GM18498 (cell line): ENCODE measurements around the gene RCC2.
A peak's percentile ranks its signal among the peaks of the same experiment; 100 is the strongest.

Experiments
- ATAC-seq: cut with Tn5 transposase; IDR thresholded peaks from one replicate; pipeline ENCODE4 v1.9.1; 2021; ENCODE audit warnings: mild to moderate bottlenecking, moderate library complexity; ENCODE audit not compliant: unreplicated experiment

Gene RCC2

DNA sequence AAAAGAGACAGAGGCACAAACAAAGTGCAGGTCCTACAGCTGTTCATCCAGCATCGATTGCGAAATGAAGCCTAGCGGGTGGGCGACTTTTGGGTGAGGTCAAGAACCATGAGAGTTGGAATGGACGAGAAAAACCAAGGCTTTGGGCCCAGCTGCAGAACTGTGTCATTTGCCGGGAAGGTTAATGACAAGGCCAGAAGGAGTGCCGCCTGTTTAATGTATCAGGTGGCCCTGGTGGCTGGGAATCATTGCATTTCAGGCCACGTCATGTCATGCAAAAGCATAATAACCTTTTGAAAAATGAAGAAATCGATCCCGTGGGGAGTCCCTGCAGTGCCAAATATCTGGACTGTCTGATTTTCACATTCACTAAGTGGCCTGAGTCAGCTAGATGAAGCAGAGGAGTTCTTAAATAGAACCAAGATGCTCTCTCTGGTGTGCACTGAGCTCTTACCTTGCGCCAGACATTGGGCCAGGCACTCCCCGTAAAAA is 8.1 kb upstream of the RCC2 start:
- no peak for ATAC-seq

DNA sequence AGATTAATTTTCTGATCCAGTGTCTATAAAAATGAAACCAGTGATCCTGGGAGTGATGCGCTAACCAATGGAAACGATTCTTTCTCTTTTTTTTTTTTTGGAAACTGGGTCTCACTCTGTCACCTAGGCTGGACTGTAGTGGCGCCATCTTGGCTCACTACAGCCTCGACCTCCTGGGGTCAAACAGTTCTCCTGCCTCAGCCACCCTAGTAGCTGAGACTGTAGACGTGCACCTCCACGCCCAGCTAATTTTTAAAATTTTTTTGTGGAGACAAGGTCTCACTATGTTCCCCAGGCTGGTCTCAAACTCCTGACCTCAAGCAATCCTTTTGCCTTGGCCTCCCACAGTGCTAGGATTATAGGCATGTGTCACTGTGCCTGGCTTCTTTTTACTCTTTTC is 3.4 kb upstream of the RCC2 start:
- no peak for ATAC-seq

DNA sequence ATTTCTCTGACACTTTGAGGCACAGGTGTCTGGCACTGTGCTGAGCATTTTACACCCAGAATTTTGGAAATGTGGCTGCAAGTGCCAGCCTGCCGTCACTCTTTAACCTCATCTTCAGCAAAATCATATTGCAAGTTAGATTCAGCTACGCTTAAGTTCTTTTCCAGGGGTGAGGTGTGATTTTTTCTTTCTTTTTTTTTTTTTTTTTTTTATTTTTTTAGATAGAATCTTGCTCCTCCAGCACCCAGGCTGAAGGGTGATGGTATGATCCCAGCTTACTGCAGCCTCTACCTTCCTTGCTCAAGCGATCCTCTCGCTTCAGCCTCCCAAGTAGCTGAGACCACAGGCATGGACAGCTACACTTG is 2.5 kb upstream of the RCC2 start:
- no peak for ATAC-seq

DNA sequence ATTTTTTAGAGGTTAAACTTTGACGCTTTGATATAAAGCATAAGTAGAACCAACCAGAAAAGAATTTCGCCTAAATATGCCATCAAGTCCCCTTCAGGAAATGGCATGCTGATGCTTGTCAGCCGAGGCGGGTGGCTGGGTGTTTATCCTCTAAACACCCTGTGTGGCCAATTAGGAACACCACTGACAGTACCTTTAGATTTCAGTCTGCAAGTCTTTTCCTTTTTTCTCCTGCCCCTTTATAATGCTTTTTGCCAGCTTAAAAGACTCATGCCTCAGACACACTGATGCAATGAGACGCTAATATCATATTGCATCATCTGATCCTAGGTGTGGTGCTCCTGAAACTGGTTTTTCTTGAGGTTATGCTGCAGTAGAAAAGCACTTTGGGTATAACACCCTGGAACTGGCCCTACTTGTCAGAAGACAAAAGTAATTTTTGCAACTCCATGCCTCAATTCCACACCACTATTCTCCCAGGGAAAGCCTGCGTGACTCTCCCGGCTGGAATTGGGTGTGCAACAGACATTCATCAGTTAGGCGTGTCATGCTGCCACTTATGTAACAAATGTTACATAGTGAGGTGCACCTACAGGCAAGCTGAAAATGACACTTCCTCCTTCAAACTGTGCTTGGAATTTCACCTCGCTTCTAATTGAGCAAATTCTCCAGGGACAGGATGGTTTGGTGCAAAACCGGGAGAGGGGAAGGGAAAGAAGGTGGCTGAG is 2.0 kb upstream of the RCC2 start:
- no peak for ATAC-seq

DNA sequence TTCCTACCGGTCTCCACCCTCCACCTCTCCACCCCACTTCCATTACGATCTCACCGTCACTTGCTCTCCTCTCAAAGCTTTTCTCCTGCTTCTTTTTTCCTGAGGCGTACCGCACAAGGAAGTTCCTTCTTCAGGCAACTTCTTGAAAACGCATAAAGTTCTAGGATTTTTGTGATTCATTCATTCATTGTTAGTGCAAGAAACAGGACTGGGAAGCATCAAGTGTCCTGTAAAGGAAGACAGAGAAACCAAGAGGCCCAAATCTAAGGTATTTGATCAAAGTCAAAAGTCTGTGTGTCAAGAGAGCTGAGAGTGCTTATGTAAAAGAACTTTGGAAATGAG is 1.3 kb upstream of the RCC2 start:
- no peak for ATAC-seq

DNA sequence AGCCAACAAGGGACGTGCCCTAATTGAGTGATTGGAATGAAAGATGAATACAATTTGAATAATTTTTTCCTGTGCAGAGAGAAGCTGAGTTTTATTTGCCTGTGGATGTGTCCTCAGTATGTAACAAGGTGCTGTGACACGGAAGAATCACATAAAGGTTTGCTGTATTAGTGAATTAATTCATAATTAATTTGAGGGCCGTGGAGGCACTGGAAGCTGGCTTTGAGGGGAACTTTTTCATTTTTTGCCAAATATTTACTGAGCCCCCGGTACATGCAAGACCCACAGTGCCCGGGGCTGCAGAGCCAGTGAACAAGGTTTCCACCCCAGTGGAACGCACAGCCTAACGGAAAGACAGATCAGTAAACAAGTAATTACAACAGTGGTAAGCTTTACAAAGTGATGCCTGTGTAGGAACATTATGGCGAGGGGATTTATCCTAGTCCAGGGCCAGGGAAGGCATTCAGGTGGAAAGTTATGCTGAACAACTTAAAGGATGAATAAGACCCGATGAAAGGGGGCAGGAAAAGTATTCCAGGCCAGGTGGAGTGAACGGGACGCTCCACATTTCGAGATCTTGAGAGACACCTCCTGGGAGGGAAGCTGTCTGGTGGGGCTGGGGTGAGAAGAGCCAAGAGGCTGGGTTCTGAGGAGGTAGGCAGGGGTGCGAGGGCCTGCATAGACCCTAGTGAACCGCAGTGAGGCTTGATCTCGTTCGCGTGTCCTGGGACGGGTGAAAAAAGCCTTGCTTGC is 773 bp upstream of the RCC2 start:
- no peak for ATAC-seq

DNA sequence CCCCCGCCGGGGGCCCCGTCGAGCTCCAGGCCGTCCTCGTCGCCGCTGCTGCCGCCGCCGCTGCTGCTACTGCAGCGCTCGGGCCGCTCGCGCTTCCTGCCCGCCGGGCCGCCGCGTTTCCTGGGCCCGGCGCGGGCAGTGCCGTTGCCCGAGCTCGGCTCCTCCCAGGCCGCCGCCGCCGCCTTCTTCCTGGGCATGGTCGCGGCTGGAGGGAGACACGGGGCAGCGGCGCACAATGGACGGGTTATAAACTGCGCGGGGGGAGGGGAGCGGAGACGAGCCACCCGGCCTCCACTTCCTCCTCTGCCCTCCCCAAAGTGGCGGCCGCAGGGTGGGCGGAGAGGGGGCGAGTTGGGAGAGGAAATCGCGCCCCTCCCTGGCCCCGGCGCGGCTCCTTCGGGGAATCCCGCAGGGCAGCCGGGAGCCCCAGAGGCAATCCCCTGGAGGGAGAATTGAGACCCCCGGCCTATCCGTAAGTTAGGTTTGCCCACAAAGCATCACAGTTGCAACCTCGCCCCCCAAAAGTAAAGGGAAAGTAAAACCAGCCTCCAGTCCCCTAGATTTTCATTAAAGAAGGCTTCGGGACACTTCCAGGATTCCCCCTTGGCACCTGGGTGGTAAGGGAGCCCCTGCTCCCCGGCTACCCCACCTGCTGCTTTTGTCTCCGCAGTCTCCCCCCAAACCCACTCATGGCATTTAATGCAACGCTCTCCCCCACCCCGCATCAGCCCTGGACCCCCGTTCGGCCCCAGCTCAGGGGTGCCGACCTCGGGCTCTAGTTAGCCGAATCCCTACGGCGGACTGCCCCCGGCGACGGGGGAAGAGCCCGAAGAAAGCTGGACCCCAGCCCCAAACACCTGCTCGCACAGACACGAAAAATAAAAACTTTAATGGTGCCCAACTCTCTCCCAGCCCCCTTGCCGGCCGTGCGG is 893 bp downstream of the RCC2 start:
- peak; percentile 36 for ATAC-seq

DNA sequence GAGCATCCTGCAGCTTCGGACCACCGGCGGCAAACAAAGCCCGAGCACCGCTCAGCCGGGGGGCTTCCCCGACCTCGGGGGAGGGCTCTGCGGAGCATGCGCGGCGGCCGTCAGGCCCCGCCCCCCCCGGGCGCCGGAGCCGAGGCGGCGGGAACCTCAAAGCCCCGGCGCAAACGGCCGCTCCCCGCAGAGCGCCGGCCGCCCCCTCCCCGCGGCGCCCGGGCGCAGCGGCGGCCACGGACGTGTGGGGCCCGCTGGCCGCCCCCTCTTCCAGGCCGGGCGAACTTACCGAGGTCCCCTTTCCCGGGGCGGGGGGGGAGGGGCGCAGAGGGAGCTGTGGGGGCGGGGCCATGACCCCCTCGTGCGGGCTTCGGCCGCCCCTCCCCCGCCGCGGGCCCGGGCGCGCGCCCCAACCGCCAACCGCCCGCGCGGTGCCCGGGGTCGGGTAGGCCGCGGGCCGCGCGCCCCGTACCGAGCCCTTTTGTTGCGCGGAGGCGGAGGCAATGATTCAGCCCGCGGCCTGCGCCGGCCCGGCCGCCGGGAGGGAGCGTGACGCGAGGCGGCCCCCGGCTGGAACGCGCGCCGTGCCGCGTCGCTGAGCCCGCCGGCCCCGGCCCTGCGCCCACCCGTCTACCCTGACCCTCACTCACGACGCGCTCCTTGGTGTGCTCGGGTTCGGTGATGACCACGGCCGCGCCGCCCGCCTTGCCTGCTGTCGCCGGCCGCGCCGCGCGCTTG is 1.7 kb downstream of the RCC2 start:
- ATAC-seq, result peak; percentile 45

DNA sequence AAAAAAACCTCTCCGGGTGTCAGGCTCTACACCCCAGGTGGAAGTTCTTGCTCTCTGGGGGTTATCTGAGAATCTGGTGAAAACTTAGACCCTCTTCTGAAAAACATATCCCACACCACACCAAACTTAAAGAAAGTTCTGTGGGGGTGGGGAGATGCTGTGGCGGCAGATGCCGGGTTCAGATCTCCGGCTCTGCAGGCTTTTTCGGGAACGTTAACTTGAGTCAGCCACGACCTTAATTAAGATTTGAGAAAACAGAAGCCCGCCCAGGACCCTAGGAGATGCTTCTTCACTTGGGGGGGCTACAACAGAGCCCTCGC is 2.3 kb downstream of the RCC2 start:
- ATAC-seq, result no peak

DNA sequence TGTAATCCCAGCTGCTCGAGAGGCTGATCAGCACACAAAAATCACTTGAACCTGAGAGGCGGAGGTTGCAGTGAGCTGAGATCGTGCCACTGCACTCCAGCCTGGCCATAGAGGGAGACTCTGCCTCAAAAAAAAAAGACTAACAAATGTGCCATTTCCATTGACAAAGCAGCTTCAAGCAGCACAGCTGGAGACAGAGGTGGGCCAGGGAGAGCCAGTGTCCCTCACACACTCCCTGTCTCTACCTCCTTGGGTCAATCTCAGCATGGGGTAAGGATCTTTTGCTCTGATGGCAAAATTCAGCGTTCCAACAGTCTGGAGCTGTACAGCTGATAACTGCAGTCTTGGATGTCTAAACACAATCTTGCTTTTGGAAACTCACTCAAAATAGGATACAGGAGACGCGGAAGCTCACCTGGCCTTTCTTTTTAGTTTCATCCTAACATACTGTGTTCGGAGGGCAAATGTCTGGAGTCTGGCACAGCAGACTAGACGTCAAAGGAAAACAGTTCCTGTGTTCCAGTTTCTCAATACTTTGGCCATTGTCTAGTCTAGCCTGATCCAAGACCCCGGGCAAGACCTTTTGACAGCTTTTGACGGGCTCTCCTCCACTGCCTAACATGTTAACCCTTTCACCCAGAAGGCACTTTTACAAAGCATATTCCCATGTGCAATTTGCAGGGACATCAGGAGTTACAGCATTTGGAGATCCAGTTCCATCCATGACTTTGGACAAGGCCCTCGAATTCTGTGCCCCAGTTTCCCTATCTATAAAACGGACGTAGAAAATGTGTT is 2.9 kb downstream of the RCC2 start:
- no peak for ATAC-seq

DNA sequence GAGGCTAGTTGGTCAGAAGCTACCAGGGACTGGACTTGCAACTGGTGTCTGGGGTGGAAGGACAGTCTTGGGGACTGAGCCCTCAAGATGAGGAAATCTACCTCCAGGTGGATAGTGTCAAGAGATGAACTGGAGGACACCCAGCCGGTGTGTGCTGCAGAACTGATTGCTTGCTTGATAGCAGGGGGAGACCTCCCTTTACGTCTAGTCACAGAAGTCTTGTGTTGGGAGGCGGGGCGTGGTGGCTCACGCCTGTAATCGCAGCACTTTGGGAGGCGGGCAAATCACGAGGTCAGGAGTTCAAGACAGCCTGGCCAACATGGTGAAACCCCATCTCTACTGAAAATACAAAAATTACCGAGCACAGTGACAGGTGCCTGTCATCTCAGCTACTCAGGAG is 4.9 kb downstream of the RCC2 start:
- ATAC-seq, result no peak

DNA sequence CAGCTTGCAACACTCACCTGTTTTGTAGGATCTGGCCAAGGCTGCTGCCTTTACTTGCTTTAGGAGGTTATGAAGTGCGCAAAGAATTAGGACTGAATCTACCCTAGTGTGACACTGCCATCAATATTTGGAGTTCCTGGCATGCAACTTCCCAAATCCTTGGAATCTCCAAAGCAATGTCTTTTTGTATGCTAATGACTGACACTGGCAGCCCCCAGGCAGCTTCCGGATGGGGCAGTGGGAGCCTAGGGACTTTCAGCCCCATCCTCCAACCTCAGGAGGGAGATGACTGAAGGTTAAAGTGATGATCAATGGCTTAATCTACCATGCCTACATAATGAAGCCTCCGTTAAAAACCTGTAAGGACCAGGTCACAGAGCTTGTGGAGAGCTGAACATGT is 5.5 kb downstream of the RCC2 start:
- no peak for ATAC-seq

DNA sequence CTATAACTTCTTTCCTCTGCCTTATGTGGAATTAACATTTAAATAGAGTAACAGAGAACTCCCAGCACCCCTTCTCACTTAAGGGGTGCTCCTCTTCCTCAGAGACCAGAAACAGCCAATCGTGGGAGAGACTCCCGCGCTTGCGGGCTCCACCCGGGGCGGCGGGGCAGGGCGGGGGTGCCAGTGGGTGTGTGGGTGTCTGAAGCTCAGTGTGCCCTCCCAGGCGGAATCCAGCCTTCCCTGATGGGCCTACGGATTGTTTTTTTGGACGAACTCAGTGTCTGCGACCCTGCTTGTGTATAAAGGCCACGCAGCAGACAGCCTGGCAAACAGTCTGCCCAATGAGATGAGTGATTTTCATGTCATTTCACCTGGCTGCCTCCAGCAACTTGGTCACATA is 6.2 kb downstream of the RCC2 start:
- ATAC-seq, result no peak

DNA sequence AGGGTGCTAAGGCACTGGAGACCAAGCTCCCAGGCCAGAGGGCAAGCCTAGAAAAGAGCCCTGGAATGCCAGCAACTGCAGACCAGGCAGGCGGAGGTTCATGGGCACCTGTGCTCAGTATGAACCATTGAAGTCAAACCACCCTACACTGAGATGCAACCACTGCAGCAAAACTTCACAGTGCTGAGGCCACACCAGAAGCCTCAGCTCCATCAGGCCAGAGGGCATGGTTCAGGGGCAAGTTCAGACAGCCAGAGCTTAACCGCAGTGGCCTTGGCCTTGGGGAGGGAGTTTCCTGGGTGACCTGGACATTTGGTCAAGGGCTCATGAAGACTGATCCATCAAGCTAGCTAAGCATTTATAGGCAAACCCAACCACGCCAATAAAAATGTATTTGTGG is 7.1 kb downstream of the RCC2 start:
- no peak for ATAC-seq

DNA sequence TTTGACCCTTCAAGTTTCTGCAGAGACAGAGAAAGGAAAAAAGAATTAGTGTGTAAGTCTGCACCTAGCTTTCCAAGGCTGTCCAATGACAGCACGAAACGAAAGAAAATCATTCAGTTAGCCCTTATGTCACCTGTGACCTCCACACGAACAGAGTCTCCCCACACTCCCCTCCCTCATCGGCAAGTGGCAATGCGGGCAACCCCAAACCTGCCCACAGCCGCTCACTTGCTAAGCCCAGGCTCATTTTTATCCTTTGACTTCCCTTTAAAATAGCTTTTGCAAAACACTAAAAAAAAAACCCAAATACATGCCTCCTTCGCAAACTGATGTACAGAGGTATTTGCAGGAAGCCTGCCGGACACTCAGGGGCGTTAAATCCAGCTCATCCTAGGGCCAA is 10.3 kb downstream of the RCC2 start:
- ATAC-seq, result no peak

DNA sequence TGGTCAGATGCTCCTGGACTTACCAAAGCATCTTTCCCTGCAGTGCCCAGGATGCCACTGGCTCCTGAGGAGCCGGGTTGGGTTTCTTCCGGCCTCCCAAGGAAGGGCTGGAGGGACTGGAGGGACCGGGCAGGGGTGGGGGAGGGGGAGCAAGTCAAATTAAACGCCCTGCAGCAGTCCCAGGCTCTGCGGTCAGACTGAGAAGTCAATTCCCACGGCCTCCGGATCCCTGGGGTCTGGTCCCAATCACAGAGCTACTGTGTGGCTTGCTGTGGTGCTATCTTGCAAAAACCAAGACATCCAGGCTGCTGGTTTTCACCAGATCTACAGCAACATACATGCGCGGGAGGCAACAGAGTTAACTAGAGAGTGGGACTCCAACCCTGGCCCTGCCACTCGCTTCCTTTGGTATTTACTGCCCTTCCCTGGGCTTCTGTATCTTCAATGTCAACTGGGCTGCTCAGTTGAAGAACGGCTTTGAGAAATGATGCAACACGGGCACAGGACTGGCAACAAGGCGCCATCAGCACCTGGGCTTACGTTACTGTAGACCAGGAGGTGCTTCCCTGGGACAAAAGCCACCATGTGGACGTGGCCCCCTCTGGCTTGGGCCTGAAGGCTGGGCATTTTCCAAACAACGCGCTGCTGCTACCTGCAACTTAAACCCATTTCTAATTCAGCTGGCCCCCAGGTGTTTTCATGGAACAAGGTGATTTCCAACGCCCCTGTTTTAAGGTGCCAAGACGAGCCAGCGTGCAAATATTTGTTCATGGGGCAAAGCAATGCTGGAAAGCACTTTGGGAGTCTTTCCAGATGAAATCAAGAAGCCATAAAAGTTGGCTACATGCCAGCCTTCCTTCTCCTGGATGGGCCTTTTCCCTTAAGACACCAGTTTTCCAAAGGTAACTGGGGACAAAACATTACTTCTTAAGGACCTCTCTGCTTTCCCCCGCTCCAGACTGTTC is 11.5 kb downstream of the RCC2 start:
- no peak for ATAC-seq

DNA sequence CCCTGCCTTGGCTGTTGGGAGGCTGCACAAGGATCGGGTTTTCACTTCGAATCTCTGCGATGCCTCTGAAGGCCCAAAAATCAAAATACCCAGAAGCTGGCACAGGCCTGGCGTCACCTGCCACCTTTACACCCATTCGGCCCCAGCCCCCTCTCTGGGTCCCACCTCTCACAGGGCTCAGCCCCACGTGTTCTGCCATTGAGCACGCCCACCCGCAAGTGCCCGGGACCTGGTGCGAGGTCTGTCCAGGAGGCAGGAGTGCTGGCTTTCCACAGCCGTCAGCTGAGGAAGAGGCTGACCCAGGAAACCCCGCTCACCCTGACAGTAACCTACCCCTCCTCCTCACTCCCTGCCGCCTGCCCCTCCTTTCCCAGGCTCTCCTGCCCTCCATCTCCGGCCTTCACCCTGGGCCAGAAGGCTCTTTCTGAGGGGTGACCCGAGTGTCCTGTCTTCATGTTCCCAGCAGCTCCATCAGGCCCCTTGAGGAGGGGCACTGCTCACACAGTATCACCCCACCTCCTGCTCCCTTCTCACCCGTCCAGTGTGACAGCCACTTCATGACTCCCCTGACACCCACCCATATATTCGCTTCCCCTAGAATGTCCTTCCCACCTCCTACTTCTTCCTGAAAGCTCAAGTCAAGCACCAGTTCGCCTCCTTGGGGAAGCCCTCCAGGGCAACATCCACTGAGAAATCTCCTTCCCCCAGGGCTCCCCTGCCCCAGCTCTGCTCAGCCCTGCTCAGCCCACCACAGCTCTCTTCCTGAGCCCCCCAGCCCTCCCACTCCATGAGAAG is 13.5 kb downstream of the RCC2 start:
- no peak for ATAC-seq

DNA sequence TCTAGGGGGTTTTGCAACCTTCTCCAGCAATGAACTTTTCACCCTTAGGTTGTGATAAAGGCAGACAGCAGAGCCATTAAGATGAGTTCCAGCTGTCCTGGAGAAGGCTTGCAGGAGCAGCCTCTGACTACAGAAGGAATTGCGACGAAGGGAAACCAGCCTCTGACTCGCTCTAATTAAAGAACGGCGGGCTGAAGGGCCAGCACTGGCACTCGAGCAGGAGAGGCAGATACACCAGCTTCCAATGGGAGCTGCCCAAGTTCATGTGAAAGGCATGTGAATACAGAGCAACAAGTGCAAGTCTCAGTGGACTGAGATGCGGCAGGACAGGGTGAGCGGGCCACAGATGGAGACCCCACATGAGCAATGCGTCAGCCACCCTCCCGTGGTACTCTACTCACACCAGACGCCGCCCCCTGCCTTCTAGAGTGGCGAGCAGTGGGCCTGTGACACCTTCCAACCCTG is 15.7 kb downstream of the RCC2 start:
- ATAC-seq, result no peak
